GM06990 (cell line): ENCODE results near the gene IRX5.

Experiments
- DNase-seq: peaks from one replicate; pipeline ENCODE4 v3.0.0-alpha.2; 2011; ENCODE audit not compliant: insufficient read length; ENCODE audit errors: extremely low read depth
- H3K27me3 ChIP-seq: replicated peaks from 2 replicates; pipeline ENCODE4 v1.6.0; 2011; ENCODE audit warnings: low read length; ENCODE audit not compliant: control insufficient read depth, insufficient read depth
- H3K36me3 ChIP-seq: 2 replicates; pipeline ENCODE4 v1.5.1; 2011; ENCODE audit warnings: low read length; ENCODE audit not compliant: control insufficient read depth, insufficient read depth
- H3K4me3 ChIP-seq: replicated peaks from 2 replicates; pipeline ENCODE4 v1.5.1; 2011; ENCODE audit warnings: low read depth, mild to moderate bottlenecking, control low read depth, low read length
- CTCF ChIP-seq: IDR thresholded peaks from 2 replicates; pipeline ENCODE4 v1.5.1; 2011; ENCODE audit warnings: low read length, control low read depth, mild to moderate bottlenecking, inconsistent platforms; ENCODE audit not compliant: insufficient read depth, poor library complexity, severe bottlenecking

The IRX5 gene

DNA sequence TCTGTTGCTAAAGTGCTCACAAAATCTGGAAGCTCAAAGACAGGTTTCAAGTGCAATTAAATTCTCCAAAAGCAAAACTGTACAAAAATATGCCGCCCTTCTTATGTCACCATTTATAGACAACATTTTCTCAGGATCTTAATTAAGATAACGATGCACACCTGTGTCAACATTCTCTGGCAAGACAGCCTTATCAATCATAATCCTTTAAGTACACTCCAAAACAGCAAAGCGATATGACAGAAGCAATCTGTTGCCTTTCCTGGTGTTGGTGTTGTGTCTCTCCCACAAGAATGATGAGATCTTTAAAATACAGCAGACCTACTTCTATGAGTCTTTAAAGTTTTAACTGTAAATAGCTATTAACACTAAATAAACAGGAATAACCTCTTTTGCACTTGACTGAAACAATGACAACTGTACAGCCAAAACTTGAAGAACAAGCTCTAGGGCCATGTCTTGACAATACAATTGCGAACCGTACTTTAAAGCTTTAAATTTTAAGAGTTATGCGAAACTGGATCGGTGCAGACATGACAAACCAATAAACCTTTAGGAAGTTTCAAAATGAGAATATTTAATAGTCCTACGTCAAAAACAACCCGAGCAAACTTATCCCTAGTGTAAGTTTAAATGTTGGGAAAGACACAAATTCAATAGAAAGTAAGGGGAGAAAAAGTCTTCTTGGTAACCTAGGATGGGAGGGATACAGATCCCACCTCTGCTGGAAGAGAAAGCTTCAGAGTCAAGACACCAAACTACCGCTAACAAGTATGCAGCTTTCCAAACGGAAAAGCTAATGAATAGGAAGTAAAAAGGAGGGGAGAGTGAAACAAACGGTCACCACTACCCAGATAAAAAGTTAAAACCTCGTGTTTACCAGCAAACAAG, 3.3 kb upstream of the IRX5 start:
- no peak for TF ChIP-seq CTCF
- Histone ChIP-seq H3K27me3 (no peaks in the 10 kb centered on the region; the same call in 1 of the 2 replicates), H3K36me3 (no peaks in the 10 kb centered on the region), H3K4me3 (no peak overlapping the region)
- DNase-seq: no peak

- no peak for TF ChIP-seq CTCF
- H3K36me3 ChIP-seq: no peaks in the 10 kb centered on the region
- no peak for DNase-seq
- H3K27me3 ChIP-seq: no peaks in the 10 kb centered on the region; the same call in 1 of the 2 replicates
- no peak overlapping the region for H3K4me3 ChIP-seq
Observed at GRCh38 chr16:54928016-54928356, 2.7 kb upstream of the IRX5 start.

DNA sequence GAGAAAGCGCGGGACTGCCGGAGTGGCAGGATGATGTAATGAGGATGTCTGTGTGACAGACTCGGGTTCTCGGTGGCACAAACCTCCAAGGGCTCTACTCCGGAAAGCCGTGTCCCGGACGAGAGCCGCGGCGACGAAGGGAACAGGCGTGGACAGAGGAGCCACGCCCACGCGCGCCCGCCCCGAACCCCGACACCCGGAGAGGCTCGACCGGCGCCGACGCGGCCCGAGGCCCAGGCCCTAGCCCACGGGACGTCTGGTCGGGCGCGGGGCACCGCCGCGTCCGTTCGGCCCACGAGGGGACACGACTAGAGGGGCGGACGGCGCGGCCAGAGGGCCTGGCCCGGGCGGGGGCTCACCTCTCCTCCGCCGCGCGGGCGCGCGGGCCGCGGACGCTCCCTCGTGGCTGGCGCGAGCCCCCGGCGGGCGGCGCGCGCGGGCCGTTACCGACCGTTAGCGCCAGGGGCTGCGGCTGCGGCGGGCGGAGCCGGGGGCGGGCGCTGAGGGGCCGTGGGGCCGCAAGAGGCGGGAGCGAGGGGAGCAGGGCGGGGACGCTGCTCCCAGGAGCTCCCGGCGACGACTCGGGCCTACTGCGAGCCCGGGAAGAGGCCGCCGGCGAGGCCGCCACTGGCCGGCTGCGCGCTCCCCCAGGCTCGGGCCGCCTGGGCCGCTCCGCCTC, 2.1 kb upstream of the IRX5 start:
- H3K27me3 ChIP-seq: no peaks in the 10 kb centered on the region; the same call in 1 of the 2 replicates
- TF ChIP-seq CTCF: no peak
- DNase-seq: peak; percentile 38
- no peaks in the 10 kb centered on the region for H3K36me3 ChIP-seq
- peak overlapping the region; percentile 37 for H3K4me3 ChIP-seq

DNA sequence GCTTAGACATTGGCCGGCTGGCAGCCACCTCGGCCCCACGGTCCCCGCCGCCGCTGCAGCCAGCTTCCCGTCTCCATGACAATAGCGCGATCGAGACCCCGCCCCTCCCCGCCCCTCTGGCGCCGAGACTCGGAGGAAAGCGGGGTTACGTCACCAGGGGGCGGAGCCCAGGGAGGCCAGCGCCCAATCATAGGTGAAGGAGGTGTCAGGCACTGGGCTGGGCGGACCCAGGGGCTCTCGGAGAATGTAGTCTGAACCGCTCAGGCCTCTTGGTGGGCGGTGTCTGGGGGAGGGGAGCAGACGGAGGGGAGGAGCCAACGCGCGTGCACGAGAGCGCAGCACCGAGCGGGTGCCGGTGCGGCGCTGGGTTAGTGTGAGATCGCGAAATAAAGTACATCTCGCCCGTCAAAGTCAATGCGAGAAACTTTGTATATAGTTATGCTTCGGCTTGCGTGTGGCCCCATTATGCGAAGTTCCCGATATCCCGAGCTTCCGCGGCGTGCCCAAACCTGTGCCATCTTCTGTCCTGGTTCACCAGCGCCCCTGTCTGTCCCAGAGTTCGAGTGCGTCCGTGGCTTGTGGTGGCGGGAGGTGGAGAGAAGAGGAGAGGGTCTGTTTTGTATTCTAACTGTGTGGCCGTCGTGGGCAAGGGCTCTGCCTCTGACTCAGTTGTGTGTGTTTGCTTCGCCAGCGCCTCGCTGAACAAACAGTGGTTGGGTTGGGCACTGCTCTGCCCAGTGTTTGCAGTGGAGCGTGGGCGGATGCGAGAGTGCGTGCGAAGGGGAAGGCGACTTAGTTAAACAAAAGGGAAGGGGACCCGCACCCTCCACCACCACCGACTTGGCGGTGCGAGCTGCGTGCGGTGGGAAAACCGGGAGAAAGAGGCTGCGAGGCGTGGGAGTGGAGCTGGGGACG, 1.3 kb upstream of the IRX5 start:
- Histone ChIP-seq H3K4me3 (peak overlapping the region; percentile 42), H3K36me3 (no peaks in the 10 kb centered on the region), H3K27me3 (no peaks in the 10 kb centered on the region; the same call in 1 of the 2 replicates)
- DNase-seq: peak; percentile 88
- TF ChIP-seq CTCF: no peak

DNA sequence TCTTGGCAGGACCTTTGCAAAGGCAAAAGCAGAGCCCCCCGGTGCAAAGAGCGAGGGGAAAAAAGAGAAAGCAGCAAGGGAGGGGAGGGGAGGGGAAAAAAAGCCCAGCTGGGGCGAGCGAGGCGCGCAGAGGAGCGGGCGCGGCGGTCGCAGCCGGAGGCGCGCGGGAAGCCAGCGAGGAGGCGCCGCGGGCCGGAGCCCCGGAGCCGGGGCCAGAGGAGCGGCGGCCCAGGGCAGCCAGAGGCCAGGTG, 129 bp downstream of the IRX5 start:
- DNase-seq: no peak
- no peak for TF ChIP-seq CTCF
- no peak overlapping the region for H3K4me3 ChIP-seq
- no peaks in the 10 kb centered on the region for H3K36me3 ChIP-seq
- H3K27me3 ChIP-seq: no peaks in the 10 kb centered on the region; the same call in 1 of the 2 replicates
